Superior temporal gyrus (tissue), 1 donor: ENCODE results near the gene ZNF782.
"Not testable (repeated sequence)": the region's sequence is repeated elsewhere in the genome, so short reads cannot be mapped to it uniquely, and the experiment has no call there.

ENCODE experiments used
- DNase-seq: peaks from one replicate; pipeline ENCODE4 v3.0.0-alpha.2; 2016; ENCODE audit errors: extremely low spot score

ZNF782 gene

DNA sequence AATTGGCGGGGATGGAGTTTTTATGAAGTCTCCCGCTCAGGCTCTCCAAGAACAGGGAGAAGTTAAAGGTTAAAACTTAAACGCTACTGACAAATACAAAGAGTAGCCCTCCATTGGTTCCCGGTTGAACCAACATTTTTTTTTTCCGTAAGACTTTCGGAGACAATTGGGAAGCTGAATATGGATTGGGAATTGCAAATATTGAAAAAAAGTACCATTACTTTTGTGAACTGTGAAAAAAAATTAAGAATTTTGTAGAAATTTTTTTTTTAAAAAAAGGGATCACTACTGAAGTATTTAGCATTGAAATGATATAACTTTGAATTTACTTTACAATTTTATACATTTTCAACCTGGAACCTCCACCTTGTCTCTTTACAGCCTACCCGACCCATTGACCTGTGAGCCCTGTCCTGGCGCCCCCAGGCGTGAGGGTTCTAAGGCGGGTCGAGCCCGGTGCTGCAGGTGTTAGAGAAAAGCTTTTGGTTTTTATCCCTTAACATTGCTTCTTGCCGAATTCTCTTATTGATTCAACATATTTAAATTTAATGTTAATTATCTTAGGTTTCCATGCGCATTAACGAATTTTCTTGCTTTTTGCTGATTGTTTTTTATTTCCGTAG, 448 bp upstream of the ZNF782 start:
- DNase-seq = no peak

- DNase-seq = no peak
These were observed 1.6 kb downstream of the ZNF782 start for GRCh38 chr9:96852676-96853075.

- no peak for DNase-seq
These were observed 10.3 kb downstream of the ZNF782 start for GRCh38 chr9:96844040-96844439.

DNA sequence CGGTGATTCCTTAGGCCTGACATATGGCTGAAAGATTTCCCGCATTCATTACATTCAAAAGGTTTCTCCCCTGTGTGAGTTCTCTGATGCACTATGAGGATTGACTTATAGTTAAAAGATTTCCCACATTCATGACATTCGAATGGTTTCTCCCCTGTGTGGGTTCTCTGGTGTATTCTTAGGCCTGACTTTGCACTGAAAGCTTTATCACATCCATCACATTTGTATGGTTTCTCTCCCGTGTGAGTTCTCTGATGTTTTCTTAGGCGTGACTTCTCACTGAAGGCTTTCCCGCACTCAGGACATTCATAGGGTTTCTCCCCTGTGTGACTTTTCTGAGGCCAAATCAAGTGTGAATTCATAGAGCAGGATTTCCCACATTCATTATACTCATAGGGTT, 35.8 kb downstream of the ZNF782 start:
- DNase-seq = no peak

GRCh38 chr9:96817973-96818372, 36.3 kb downstream of the ZNF782 start:
- no peak for DNase-seq

GRCh38 chr9:96813607-96814006, 40.7 kb downstream of the ZNF782 start:
- DNase-seq = no peak

- not testable (repeated sequence) for DNase-seq
These were observed 55.4 kb downstream of the ZNF782 start for GRCh38 chr9:96798959-96799358.

- no peak for DNase-seq
These were observed 70.3 kb downstream of the ZNF782 start for GRCh38 chr9:96784021-96784420.

DNA sequence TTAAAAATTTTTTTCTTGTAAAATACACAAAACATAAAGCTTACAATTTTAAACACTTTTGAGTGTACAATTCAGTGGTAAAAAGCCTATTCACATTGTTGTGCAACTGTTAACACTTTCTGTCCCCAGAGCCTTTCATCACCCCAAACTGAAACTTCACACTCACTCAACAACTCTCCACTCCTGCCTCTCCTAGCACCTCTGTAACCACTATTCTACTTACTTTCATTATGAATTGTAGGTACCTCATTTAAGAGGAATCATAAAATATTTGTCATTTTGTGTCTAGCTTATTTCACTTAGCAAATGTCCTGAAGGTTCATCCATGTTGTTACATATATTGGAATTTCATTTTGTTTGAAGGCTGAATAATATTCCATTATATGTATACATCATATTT, 72.1 kb downstream of the ZNF782 start:
- DNase-seq = no peak

DNA sequence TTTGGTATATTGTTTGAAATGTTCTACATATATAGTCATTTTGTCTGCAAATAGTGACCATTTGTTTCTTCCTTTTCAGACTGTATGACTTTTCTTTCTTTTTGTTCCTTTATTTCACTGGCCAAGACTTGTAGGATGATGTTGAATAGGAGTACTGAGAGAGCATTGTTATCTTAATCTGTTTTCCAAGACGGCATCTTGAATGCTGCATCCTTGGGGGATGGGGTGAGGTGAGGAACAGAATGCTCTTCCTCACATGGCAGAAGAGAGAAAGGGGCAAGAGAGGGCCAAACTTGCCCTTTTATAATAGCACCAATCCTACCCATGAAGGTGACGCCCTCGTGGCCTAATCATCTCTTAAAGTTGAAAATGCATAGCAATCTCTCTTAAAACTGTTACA, 72.8 kb downstream of the ZNF782 start:
- no peak for DNase-seq

DNA sequence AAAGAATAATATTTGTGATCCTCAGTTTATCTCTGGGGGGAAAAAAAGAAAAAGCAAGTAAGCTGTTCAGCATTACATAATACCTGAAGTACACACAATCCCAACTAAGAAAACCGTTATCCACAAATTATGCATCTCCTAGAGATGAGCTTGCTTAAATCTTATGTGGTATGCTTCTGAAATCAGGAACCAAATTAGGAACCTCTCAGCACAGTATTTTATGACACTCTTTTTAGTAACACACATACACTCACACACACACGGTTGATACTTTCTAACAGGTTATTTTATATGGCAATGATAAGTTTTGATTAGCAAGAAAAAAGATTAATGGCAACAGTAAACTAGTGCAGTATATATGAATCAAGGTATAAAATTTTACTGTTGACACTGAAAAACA, 75.2 kb downstream of the ZNF782 start:
- DNase-seq = peak; percentile 22

GRCh38 chr9:96777426-96777864, 76.9 kb downstream of the ZNF782 start:
- peak; percentile 41 for DNase-seq

DNA sequence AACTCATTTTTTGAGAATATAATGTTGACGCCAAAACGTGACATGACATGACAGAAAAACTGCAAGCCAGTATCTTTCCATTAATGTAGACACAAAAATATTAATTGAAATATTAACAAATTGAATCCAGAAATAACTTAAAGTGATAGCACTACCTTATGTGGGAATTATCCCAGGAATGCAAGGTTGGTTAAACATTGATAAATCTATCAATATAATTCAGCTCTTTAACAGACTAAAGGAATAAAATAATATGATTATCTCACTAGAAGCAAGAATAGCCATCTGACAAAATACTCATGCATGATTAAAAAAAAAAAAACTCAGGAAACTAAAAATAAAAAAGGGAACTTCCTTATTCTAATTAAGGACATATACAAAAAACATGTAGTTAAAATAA, 83.2 kb downstream of the ZNF782 start:
- no peak for DNase-seq

DNA sequence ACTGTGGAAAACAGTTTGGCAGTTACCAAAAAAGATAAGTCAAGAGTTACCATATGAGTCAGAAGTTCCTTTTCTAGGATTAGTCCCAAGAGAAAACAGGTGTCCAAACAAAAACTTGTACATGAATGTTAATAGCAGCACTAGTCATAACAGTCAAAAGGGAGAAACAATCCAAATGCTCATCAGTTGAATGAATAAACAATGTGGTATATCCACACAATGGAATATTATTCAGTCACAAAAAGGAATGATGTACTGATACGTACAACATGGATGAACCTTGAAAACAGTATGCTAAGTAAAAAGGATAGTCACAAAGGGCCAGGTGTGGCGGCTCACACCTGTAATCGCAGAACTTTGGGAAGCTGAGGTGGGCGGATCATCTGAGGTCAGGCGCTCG, 84.3 kb downstream of the ZNF782 start:
- DNase-seq = no peak
